ENCODE data around the gene PLAAT4.
"Not testable (repeated sequence)": the region's sequence is repeated elsewhere in the genome, so short reads cannot be mapped to it uniquely, and the experiment has no call there.

PLAAT4 gene

DNA sequence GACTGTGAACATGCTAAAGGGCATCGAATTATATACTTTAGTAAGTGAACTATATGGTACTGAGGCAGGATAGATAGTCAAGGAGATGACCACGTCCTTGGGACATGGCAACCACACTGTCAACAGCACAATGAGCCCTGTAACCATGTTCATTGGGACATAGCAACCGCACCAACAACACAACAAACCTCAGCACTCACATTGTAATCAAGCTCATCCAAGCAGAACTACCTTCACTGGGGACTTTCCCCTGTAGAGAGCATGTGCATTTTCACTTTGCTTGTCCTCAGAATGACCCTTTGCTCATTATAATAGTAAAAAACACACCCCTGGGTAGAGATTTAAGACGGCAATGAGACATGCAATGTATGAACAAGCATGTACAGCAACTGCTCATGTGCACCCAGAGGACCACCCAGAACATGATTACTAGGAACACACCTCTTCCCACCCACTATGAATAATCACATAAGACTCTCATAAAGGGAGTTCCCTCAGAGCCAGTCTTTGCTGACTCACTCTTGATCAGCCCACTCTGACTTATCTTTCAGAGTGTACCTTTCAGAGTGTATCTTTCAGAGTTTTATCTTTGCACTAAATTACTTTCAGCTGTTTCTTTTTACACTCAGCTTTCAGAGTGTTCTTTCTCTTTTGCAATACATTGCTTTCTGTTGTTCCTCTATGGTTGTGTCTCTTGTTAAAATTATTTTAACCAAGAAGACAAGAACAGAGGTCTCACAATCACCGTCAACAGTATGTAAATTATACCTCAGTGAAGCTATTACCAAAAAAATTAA is 30.6 kb downstream of the PLAAT4 start:
- Histone ChIP-seq H3K4me1 (ENCODE audit: control insufficient read depth, insufficient read depth, low read length) (no peaks in the 10 kb centered on the region), H3K36me3 (ENCODE audit: control insufficient read depth, insufficient read depth, low read length) (no peaks in the 10 kb centered on the region), H3K27ac (ENCODE audit: insufficient read depth, low read depth, low read length, poor library complexity, severe bottlenecking) (no peak overlapping the region), H3K9me3 (ENCODE audit: control insufficient read depth, low read length) (no peaks in the 10 kb centered on the region), H3K27me3 (ENCODE audit: control insufficient read depth, insufficient read depth, low read length, poor library complexity, severe bottlenecking) (no peaks in the 10 kb centered on the region), H3K4me3 (ENCODE audit: insufficient read depth, low read depth, low read length) (no peak overlapping the region)
- 82 to 85% methylated on average over 5 of the region's 5 CpGs for WGBS, 2 experiments

GRCh38 chr11:63569570-63569969 is 33.0 kb downstream of the PLAAT4 start:
- H3K36me3 ChIP-seq (ENCODE audit: control insufficient read depth, insufficient read depth, low read length) = no peaks in the 10 kb centered on the region
- 87 to 96% methylated on average over 3 of the region's 3 CpGs for WGBS, 2 experiments
- no peak overlapping the region for H3K27ac ChIP-seq (ENCODE audit: insufficient read depth, low read depth, low read length, poor library complexity, severe bottlenecking)
- H3K4me3 ChIP-seq (ENCODE audit: insufficient read depth, low read depth, low read length) = no peak overlapping the region
- H3K9me3 ChIP-seq (ENCODE audit: control insufficient read depth, low read length) = no peaks in the 10 kb centered on the region
- H3K27me3 ChIP-seq (ENCODE audit: control insufficient read depth, insufficient read depth, low read length, poor library complexity, severe bottlenecking) = no peaks in the 10 kb centered on the region
- no peaks in the 10 kb centered on the region for H3K4me1 ChIP-seq (ENCODE audit: control insufficient read depth, insufficient read depth, low read length)

- Histone ChIP-seq H3K36me3 (ENCODE audit: control insufficient read depth, insufficient read depth, low read length) (no peaks in the 10 kb centered on the region), H3K27me3 (ENCODE audit: control insufficient read depth, insufficient read depth, low read length, poor library complexity, severe bottlenecking) (no peaks in the 10 kb centered on the region), H3K4me1 (ENCODE audit: control insufficient read depth, insufficient read depth, low read length) (no peaks in the 10 kb centered on the region), H3K4me3 (ENCODE audit: insufficient read depth, low read depth, low read length) (no peak overlapping the region), H3K27ac (ENCODE audit: insufficient read depth, low read depth, low read length, poor library complexity, severe bottlenecking) (no peak overlapping the region), H3K9me3 (ENCODE audit: control insufficient read depth, low read length) (no peaks in the 10 kb centered on the region)
- WGBS, 2 experiments = 71 to 72% methylated on average over 3 of the region's 3 CpGs
Measured at GRCh38 chr11:63572026-63572688, 35.5 kb downstream of the PLAAT4 start.

DNA sequence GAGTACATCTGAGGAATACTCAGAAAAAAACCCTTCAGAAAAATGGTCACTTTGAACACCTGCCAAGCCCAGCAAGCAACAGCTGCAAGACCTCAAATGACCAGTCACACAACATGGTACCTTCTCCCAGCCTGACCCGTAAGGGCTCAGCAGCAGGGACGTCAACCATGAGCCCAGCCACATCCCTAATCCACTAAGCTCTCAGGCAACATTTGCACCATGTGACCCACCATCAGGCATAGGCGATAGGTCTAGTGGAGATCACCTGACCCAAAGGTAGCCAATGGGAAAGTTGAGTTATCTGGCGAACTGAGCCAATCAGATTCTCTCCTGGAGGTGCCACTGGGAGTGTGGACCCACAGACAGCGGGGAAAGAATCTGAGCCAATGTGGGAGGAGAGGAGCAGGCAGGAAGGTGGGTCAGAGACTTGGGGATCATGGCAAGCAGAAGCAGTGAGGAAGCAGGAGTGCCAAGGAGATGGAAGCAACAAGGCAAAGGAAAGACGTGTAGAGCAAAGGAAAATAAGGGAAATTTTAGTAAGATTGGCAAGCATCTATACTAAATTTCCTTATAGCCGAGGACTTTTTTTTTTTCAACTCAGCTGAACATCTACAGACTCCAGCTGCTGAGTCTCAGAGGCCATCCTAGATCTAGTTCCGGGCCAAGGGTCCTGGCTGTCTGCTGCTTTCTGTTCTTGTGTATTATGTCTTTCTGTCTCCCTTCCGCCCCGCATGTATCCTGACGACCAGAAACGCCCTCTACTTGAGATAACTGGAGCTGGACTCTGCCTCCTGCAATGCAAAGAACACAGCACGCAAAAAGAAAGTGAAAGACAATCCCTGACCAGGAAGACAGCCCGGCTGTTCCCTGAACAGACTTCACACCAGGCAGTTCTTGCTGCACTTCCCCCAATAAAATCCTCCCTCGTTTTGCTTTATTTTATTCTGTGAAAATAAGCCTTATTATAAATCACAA is 37.6 kb downstream of the PLAAT4 start:
- 91 to 92% methylated on average over 15 of the region's 15 CpGs for WGBS, 2 experiments
- no peak overlapping the region for H3K27ac ChIP-seq (ENCODE audit: insufficient read depth, low read depth, low read length, poor library complexity, severe bottlenecking)
- no peak overlapping the region for H3K4me3 ChIP-seq (ENCODE audit: insufficient read depth, low read depth, low read length)

GRCh38 chr11:63574856-63575602 is 38.4 kb downstream of the PLAAT4 start:
- Histone ChIP-seq H3K4me1 (ENCODE audit: control insufficient read depth, insufficient read depth, low read length) (no peaks in the 10 kb centered on the region), H3K27me3 (ENCODE audit: control insufficient read depth, insufficient read depth, low read length, poor library complexity, severe bottlenecking) (no peaks in the 10 kb centered on the region), H3K4me3 (ENCODE audit: insufficient read depth, low read depth, low read length) (no peak overlapping the region), H3K9me3 (ENCODE audit: control insufficient read depth, low read length) (no peaks in the 10 kb centered on the region), H3K36me3 (ENCODE audit: control insufficient read depth, insufficient read depth, low read length) (no peaks in the 10 kb centered on the region), H3K27ac (ENCODE audit: insufficient read depth, low read depth, low read length, poor library complexity, severe bottlenecking) (no peak overlapping the region)
- WGBS, 2 experiments = 92 to 94% methylated on average over 10 of the region's 10 CpGs

More for the DNA sequence above, 37.6 kb downstream of the PLAAT4 start:
- no peaks in the 10 kb centered on the region for H3K4me1 ChIP-seq (ENCODE audit: control insufficient read depth, insufficient read depth, low read length)
- no peaks in the 10 kb centered on the region for H3K36me3 ChIP-seq (ENCODE audit: control insufficient read depth, insufficient read depth, low read length)
- no peaks in the 10 kb centered on the region for H3K9me3 ChIP-seq (ENCODE audit: control insufficient read depth, low read length)
- no peaks in the 10 kb centered on the region for H3K27me3 ChIP-seq (ENCODE audit: control insufficient read depth, insufficient read depth, low read length, poor library complexity, severe bottlenecking)

- not testable (repeated sequence) for H3K4me1 ChIP-seq (ENCODE audit: control insufficient read depth, insufficient read depth, low read length); H3K36me3 ChIP-seq (ENCODE audit: control insufficient read depth, insufficient read depth, low read length); H3K9me3 ChIP-seq (ENCODE audit: control insufficient read depth, low read length); H3K27ac ChIP-seq (ENCODE audit: insufficient read depth, low read depth, low read length, poor library complexity, severe bottlenecking); H3K27me3 ChIP-seq (ENCODE audit: control insufficient read depth, insufficient read depth, low read length, poor library complexity, severe bottlenecking); H3K4me3 ChIP-seq (ENCODE audit: insufficient read depth, low read depth, low read length)
- WGBS, 2 experiments = 100% methylated on average over 1 of the region's 3 CpGs
Measured at GRCh38 chr11:63578882-63579281, 42.3 kb downstream of the PLAAT4 start.

DNA sequence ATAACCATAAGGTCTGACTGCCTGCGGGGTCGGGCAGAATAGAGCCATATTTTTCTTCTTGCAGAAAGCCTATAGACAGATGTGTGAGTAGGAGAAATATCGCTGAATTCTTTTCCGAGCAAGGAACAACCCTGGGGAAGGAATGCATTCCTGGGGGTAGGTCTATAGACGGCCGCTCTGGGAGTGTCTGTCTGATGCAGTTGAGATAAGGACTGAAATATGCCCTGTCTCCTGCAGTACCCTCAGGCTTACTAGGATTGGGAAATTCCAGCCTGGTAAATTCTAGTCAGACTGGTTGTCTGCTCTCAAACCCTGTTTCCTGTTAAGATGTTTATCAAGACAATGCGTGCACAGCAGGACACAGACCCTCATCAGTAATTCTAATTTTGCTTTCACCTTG is 44.6 kb downstream of the PLAAT4 start:
- not testable (repeated sequence) for H3K27ac ChIP-seq (ENCODE audit: insufficient read depth, low read depth, low read length, poor library complexity, severe bottlenecking); H3K4me1 ChIP-seq (ENCODE audit: control insufficient read depth, insufficient read depth, low read length); H3K9me3 ChIP-seq (ENCODE audit: control insufficient read depth, low read length); H3K36me3 ChIP-seq (ENCODE audit: control insufficient read depth, insufficient read depth, low read length); H3K4me3 ChIP-seq (ENCODE audit: insufficient read depth, low read depth, low read length); H3K27me3 ChIP-seq (ENCODE audit: control insufficient read depth, insufficient read depth, low read length, poor library complexity, severe bottlenecking)
- WGBS, 2 experiments = 95 to 96% methylated on average over 7 of the region's 7 CpGs

DNA sequence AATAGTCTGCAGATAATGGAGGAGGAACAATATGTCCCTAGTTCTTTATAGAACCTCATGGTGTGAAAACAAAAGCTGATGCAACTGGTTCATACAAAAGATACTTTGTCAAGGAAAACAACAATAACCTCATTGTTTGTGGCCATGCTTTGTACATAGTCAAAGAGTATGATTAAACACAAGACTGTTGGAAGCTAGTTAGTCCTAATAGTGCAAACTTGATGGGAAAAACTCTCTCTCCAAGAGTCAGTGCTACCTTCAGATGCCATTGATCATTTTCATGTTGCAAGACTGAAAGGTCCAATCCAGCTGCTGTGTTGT is 46.7 kb downstream of the PLAAT4 start:
- Histone ChIP-seq H3K36me3 (ENCODE audit: control insufficient read depth, insufficient read depth, low read length) (no peaks in the 10 kb centered on the region), H3K27me3 (ENCODE audit: control insufficient read depth, insufficient read depth, low read length, poor library complexity, severe bottlenecking) (no peaks in the 10 kb centered on the region), H3K9me3 (ENCODE audit: control insufficient read depth, low read length) (no peaks in the 10 kb centered on the region), H3K4me1 (ENCODE audit: control insufficient read depth, insufficient read depth, low read length) (peaks cover 2% of the 10 kb centered on the region), H3K4me3 (ENCODE audit: insufficient read depth, low read depth, low read length) (no peak overlapping the region), H3K27ac (ENCODE audit: insufficient read depth, low read depth, low read length, poor library complexity, severe bottlenecking) (no peak overlapping the region)

DNA sequence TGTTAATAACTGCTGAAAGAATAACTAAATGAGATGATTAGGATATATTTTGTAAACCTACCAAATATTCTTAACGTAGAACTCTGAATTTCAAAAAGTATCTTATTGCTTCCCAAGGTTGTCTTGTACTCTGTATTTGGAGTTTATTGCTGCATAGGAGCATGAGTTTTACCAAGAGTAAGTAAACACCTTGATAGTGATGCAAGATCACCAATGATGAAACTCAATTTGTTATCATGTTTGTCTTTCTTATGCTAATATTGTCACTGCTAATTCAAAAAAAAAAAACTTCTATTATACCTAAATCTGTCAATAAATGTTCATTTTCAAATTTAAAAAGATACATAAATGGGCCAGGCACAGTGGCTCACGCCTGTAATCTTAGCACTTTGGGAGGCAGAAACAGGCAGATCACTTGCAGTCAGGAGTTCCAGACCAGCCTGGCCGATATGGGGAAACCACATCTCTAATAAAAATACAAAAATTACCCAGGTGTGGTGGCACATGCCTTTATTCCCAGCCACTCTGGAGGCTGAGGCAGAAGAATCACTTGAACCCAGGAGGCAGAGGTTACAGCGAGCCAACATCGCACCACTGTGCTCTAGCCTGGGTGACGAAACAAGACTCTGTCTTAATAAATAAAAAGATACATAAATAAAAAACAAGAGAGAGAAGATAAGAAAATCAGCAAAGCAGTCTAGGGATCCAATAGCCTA is 50.0 kb downstream of the PLAAT4 start:
- WGBS, 2 experiments = 84 to 92% methylated on average over 5 to 6 of the region's 6 CpGs
- H3K27me3 ChIP-seq (ENCODE audit: control insufficient read depth, insufficient read depth, low read length, poor library complexity, severe bottlenecking) = no peaks in the 10 kb centered on the region
- peaks cover 2% of the 10 kb centered on the region for H3K4me1 ChIP-seq (ENCODE audit: control insufficient read depth, insufficient read depth, low read length)
- no peaks in the 10 kb centered on the region for H3K9me3 ChIP-seq (ENCODE audit: control insufficient read depth, low read length)
- no peak overlapping the region for H3K27ac ChIP-seq (ENCODE audit: insufficient read depth, low read depth, low read length, poor library complexity, severe bottlenecking)
- H3K4me3 ChIP-seq (ENCODE audit: insufficient read depth, low read depth, low read length) = no peak overlapping the region
- H3K36me3 ChIP-seq (ENCODE audit: control insufficient read depth, insufficient read depth, low read length) = no peaks in the 10 kb centered on the region

All from ectodermal cell (in vitro differentiated cells).